ENCODE results near the gene ZBTB21.
A peak's percentile ranks its signal among the peaks of the same experiment; 100 is the strongest.

Gene ZBTB21

DNA sequence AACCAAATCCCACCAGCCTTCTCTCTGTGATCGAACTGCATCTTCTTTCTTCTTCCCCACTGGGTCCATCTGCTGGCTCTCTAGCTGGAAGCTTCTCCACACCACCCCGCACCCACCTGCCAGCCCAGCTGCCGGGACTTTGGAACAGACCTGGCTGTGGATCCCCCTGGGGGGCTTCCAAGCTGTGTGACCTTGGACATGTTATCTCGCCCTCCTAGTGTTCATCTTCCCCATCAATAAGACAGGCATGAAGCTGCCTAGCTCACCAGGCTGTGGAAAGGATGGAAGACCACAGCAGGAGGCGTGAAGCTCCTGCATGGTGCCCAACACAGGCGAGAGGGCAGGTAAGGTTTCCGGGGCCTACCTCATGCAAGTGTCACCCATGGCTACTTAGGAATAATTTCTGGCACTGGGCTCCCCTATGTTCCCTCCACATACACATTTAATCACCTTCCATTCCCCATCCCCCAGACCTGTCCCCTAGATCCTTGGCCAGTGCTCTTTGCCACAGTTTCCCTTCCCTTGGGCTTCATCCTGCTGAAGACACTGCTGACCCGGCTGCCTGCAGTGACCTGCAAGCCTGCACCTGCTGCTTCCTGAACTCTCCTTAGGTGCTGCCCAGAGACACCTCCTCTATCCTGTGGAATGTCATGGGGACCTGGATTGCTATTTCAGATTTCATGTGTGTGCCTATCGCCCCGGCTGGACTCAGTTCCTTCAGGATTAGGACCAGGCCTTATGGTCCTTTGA is 43.1 kb downstream of the ZBTB21 start:
- TF ChIP-seq, protein P1, sequence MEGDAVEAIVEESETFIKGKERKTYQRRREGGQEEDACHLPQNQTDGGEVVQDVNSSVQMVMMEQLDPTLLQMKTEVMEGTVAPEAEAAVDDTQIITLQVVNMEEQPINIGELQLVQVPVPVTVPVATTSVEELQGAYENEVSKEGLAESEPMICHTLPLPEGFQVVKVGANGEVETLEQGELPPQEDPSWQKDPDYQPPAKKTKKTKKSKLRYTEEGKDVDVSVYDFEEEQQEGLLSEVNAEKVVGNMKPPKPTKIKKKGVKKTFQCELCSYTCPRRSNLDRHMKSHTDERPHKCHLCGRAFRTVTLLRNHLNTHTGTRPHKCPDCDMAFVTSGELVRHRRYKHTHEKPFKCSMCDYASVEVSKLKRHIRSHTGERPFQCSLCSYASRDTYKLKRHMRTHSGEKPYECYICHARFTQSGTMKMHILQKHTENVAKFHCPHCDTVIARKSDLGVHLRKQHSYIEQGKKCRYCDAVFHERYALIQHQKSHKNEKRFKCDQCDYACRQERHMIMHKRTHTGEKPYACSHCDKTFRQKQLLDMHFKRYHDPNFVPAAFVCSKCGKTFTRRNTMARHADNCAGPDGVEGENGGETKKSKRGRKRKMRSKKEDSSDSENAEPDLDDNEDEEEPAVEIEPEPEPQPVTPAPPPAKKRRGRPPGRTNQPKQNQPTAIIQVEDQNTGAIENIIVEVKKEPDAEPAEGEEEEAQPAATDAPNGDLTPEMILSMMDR (IDR thresholded peaks at IDR 0.05), result no peak
- H3K9me3 Mint-ChIP-seq, result peaks cover 8% of the 10 kb centered on the region
- no peaks in the 10 kb centered on the region for H3K36me3 Mint-ChIP-seq (ENCODE audit: low read depth)
- H3K27ac Mint-ChIP-seq, result peak overlapping the region; percentile 5
- H3K27me3 Mint-ChIP-seq (ENCODE audit: low read depth, poor library complexity), result peaks cover 25% of the 10 kb centered on the region
- no peak overlapping the region for H3K4me3 Mint-ChIP-seq
- no peak for DNase-seq
- H3K4me1 Mint-ChIP-seq, result peaks cover 81% of the 10 kb centered on the region

DNA sequence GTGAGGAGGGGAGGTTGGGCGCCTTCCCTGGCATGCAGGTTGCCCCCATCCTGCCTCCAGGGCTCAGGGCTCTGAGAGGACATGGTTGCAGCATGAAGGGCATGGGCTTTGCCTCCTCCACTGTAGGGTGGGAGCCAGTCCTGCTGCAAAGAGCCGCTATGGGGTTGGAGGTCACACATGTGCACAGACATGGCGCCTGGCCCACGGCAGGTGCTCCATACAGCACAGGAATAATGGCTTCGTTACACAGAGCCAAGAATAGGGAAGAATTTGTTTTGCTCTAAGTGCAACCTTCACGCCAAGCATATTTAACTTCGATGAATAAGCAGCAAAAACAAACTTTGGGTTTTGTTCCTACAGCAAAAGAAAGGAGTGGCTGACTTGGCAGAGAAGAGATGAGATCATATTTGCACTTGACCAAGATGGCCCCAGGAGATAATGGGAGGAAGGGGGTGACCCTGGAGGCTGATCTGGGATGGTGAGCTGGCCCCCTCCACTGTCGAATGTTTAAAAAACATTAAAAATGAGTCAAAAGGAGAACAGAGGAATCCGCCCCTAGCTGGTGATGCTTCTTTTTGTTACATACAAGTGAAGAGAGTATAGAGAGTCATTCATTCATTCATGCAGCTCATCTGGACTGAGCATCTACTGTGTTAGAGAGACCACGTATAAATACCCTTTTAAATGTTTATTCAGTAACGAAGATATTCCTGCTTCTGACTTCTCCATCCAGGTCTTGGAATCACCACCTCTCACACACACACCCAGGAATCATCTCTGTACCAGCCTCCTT is 43.9 kb downstream of the ZBTB21 start:
- Mint-ChIP-seq H3K4me1 (peaks cover 88% of the 10 kb centered on the region), H3K4me3 (no peak overlapping the region), H3K27ac (peak overlapping the region; percentile 5), H3K36me3 (ENCODE audit: low read depth) (no peaks in the 10 kb centered on the region), H3K27me3 (ENCODE audit: low read depth, poor library complexity) (peaks cover 25% of the 10 kb centered on the region), H3K9me3 (peaks cover 8% of the 10 kb centered on the region)
- TF ChIP-seq, protein P1 (IDR thresholded peaks at IDR 0.05), result no peak
- no peak for DNase-seq

DNA sequence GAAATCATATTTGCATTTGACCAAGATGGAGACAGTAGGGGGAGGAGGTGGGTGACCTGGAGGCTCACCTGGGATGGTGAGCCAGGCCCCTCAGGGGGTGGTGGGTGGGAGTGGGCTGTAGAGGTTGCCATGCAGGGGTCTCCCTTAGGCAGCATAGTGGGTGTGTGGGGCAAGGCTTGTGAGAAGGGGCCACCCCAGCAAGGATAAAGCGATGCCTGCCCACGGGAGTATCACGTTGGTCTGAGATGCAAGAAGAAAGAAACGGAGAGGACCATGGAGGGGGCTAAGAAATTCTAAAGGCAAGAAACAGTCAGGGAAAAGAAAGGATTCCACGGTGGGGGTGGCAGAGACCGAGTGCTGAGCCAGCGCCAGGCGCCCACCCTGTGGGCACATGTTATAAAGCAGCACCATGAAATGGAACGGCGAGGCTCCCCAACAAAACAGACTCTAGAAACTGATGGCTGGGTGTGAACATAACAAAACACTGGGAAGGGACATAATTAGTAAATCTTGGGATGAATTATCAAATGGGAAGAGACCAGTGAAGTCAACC is 44.6 kb downstream of the ZBTB21 start:
- peaks cover 5% of the 10 kb centered on the region for H3K9me3 Mint-ChIP-seq
- H3K36me3 Mint-ChIP-seq (ENCODE audit: low read depth), result no peaks in the 10 kb centered on the region
- H3K27me3 Mint-ChIP-seq (ENCODE audit: low read depth, poor library complexity), result peaks cover 25% of the 10 kb centered on the region
- H3K4me3 Mint-ChIP-seq, result no peak overlapping the region
- TF ChIP-seq, protein P1 (IDR thresholded peaks at IDR 0.05), result no peak
- no peak overlapping the region for H3K27ac Mint-ChIP-seq
- no peak for DNase-seq
- peaks cover 86% of the 10 kb centered on the region for H3K4me1 Mint-ChIP-seq

DNA sequence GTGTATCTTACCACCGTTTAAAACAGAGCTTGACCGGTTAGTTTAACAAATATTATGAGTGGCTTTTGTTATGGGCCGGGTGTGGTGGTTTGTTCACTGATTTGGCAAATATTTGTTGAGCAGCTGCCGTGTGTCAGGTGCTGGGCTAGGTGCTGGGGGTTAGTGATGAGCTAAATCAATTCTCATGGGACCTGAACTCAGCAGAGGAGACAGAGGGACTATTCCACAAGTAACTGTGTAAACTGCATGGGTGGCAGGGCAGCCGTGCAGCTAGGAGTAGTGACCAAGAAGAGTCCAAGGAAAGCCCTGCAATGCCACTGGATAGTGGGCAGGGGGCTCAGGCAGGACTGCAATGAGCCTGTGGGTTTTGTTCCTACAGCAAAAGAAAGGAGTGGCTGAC is 45.1 kb downstream of the ZBTB21 start:
- peaks cover 4% of the 10 kb centered on the region for H3K9me3 Mint-ChIP-seq
- no peak overlapping the region for H3K4me3 Mint-ChIP-seq
- TF ChIP-seq, protein P1 (IDR thresholded peaks at IDR 0.05), result no peak
- no peak overlapping the region for H3K27ac Mint-ChIP-seq
- no peaks in the 10 kb centered on the region for H3K36me3 Mint-ChIP-seq (ENCODE audit: low read depth)
- H3K27me3 Mint-ChIP-seq (ENCODE audit: low read depth, poor library complexity), result peaks cover 25% of the 10 kb centered on the region
- H3K4me1 Mint-ChIP-seq, result peaks cover 86% of the 10 kb centered on the region
- DNase-seq, result no peak

DNA sequence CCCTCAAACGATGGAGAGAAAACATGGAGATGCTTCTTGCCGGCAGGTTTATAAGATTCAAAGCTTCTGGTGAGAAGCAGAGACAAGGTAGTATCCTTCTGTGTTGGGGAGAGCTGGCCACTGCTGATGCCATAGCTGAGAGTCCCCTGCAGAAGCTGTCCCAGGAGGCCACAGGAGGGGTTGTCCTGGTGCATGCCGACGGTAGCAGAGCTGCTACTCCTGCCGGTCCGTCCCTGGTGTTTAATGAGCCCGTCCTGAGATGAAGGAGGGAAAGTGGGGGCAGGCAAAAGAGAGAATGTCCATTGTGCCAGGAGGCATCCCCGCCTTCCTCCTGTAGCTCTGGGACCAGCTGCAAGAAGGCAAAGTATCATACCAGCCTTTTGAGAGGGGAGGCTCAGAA is 46.0 kb downstream of the ZBTB21 start:
- peaks cover 1% of the 10 kb centered on the region for H3K9me3 Mint-ChIP-seq
- TF ChIP-seq, protein P1 (IDR thresholded peaks at IDR 0.05), result no peak

More for the DNA sequence above, 46.0 kb downstream of the ZBTB21 start:
- no peak for DNase-seq
- Mint-ChIP-seq H3K4me1 (peaks cover 78% of the 10 kb centered on the region), H3K27me3 (ENCODE audit: low read depth, poor library complexity) (peaks cover 25% of the 10 kb centered on the region), H3K27ac (no peak overlapping the region), H3K4me3 (no peak overlapping the region), H3K36me3 (ENCODE audit: low read depth) (no peaks in the 10 kb centered on the region)

All from nephron progenitor cell (in vitro differentiated cells).